Lung (tissue), 12 donors: ENCODE measurements around the gene CALD1. TPM values are rescaled to one million over a fixed set of nuclear protein-coding genes. Genes with fewer than 3 reads are reported as not detected.
"Not testable (repeated sequence)": the region's sequence is repeated elsewhere in the genome, so short reads cannot be mapped to it uniquely, and the experiment has no call there.

Source experiments
- ATAC-seq: fragments of 200-7000 bp; cut with Tn5 transposase; one replicate; pipeline ENCODE4 v1.9.1; 2020; ENCODE audit warnings: moderate number of reproducible peaks; ENCODE audit not compliant: insufficient read depth, low FRiP score
- DNase-seq, 3 donors: peaks; one replicate each; pipeline ENCODE4 v3.0.0-alpha.2; 2013 to 2017
- H3K27ac ChIP-seq, 2 donors: one replicate each; pipeline ENCODE4 v1.5.1; 2013; ENCODE audit warnings: mild to moderate bottlenecking in 2 of 2, moderate library complexity in 2 of 2, control low read depth in 1 of 2, inconsistent platforms in 1 of 2, low read depth in 1 of 2, low read length in 1 of 2
- H3K27me3 ChIP-seq, 3 donors: one replicate each; pipeline ENCODE4 v1.5.1; 2013; ENCODE audit warnings: low read length in 2 of 3; ENCODE audit not compliant: control insufficient read depth in 3 of 3, insufficient read depth in 3 of 3
- H3K36me3 ChIP-seq, 4 donors: one replicate each; pipeline ENCODE4 v1.5.1; 2013; ENCODE audit warnings: low read length in 4 of 4, mild to moderate bottlenecking in 1 of 4, moderate library complexity in 1 of 4; ENCODE audit not compliant: control insufficient read depth in 4 of 4, insufficient read depth in 4 of 4
- H3K4me1 ChIP-seq, 5 donors: one replicate each; pipeline ENCODE4 v1.5.1; 2013; ENCODE audit warnings: low read length in 5 of 5, mild to moderate bottlenecking in 2 of 5, moderate library complexity in 1 of 5; ENCODE audit not compliant: control insufficient read depth in 5 of 5, insufficient read depth in 5 of 5
- H3K4me3 ChIP-seq: one replicate; pipeline ENCODE4 v1.5.1; 2013; ENCODE audit warnings: mild to moderate bottlenecking, control low read depth, moderate library complexity
- H3K9ac ChIP-seq, 2 donors: one replicate each; pipeline ENCODE4 v1.5.1; 2013; ENCODE audit warnings: low read length in 2 of 2, control low read depth in 1 of 2; ENCODE audit not compliant: insufficient read depth in 1 of 2
- H3K9me3 ChIP-seq, 4 donors: one replicate each; pipeline ENCODE4 v1.5.1; 2013; ENCODE audit warnings: low read length in 3 of 4, mild to moderate bottlenecking in 1 of 4, moderate library complexity in 1 of 4; ENCODE audit not compliant: control insufficient read depth in 4 of 4, insufficient read depth in 3 of 4
- CTCF ChIP-seq: IDR thresholded peaks from 2 replicates; pipeline ENCODE4 v1.5.1; 2012; ENCODE audit warnings: mild to moderate bottlenecking; ENCODE audit errors: control extremely low read depth, extremely low read depth
- WGBS, 2 donors: extraction: QIAGEN DNeasy Blood & Tissue Kit; methylation state at CpG; one replicate each; pipeline ENCODE4 v1.1.7; 2013; 5-methylcytosine and 5-hydroxymethylcytosine counted together
- polyA plus RNA-seq, 2 donors: library from polyadenylated mRNA; stranded (reverse); fragments of 200-250 nt; gene quantifications; one replicate each; pipeline ENCODE4 v1.2.1, GENCODE V29; 2013
- total RNA-seq, 2 donors: library from RNA; depleted of rRNA in 1 of 2; stranded (reverse); fragments of >200 nt in 1 of 2; gene quantifications; one replicate each; pipeline ENCODE4 v1.2.1, GENCODE V29; 2014 to 2021
- donor health status: control.
- donor health status: control.
- donor health status: Bipolar disorder and iron deficiency.
- donor health status: healthy.
- donor health status: DM: yes; HTN: yes; CAD: no.

CALD1 gene
- total and polyA plus RNA-seq, 4 donors, result 56.4 to 173 (median 92.0) TPM

GRCh38 chr7:134968110-134968509, 188.7 kb downstream of the CALD1 start:
- 92 to 94% methylated on average over 4 of the region's 4 CpGs for WGBS, 2 donors
- H3K27ac ChIP-seq, result no peak overlapping the region
- H3K4me1 ChIP-seq, result no peaks in the 10 kb centered on the region
- H3K27me3 ChIP-seq, result no peaks in the 10 kb centered on the region
- peaks cover 6 to 50% (median 14%) of the 10 kb centered on the region in 4 donors for H3K36me3 ChIP-seq
- no peak for DNase-seq
- no peaks in the 10 kb centered on the region for H3K9me3 ChIP-seq
- no peak overlapping the region for H3K4me3 ChIP-seq
- no peak for ATAC-seq
- H3K9ac ChIP-seq, result no peak overlapping the region
- no peak for TF ChIP-seq CTCF

GRCh38 chr7:134981645-134982044, 202.2 kb downstream of the CALD1 start:
- not testable (repeated sequence) for H3K9me3 ChIP-seq, DNase-seq, H3K27me3 ChIP-seq, H3K9ac ChIP-seq, ATAC-seq, H3K27ac ChIP-seq, H3K4me1 ChIP-seq, H3K4me3 ChIP-seq, H3K36me3 ChIP-seq
- WGBS, 2 donors, result 96 to 98% methylated on average over 3 of the region's 3 CpGs

- no peaks in the 10 kb centered on the region for H3K9me3 ChIP-seq
- TF ChIP-seq CTCF, result no peak
- peak overlapping the region; percentile 44 to 93 for H3K9ac ChIP-seq
- H3K4me3 ChIP-seq, result peak overlapping the region; percentile 89
- H3K27me3 ChIP-seq, result no peaks in the 10 kb centered on the region
- ATAC-seq, result no peak
- H3K27ac ChIP-seq, result peak overlapping the region; percentile 88 to 95
- peaks cover 0 to 2% (median 0%) of the 10 kb centered on the region in 4 donors for H3K36me3 ChIP-seq
- no peak for DNase-seq
- H3K4me1 ChIP-seq, result peaks cover 0 to 11% (median 0%) of the 10 kb centered on the region in 5 donors
- WGBS, 2 donors, result 43 to 52% methylated on average over 8 of the region's 8 CpGs
Observed at GRCh38 chr7:134985894-134986362, 206.5 kb downstream of the CALD1 start.

- 0 to 1% methylated on average over 68 to 70 of the region's 70 CpGs for WGBS, 2 donors
- peak; percentile 54 for TF ChIP-seq CTCF
- Histone ChIP-seq H3K9me3 (no peaks in the 10 kb centered on the region), H3K36me3 (peaks cover 0 to 2% (median 0%) of the 10 kb centered on the region in 4 donors), H3K4me1 (peaks cover 0 to 11% (median 0%) of the 10 kb centered on the region in 5 donors), H3K4me3 (peak within 1 kb of the TSS; percentile 89), H3K27ac (peak within 1 kb of the TSS; percentile 88 to 95), H3K9ac (peak within 1 kb of the TSS; percentile 63 to 93), H3K27me3 (no peaks in the 10 kb centered on the region)
- ATAC-seq (peak; percentile 97), DNase-seq (peak; percentile 97 to 98 (median 98))
Observed at GRCh38 chr7:134986363-134987251, 207.2 kb downstream of the CALD1 start, which contains the start of gene AGBL3. TSS of gene AGBL3 (plus strand) at chr7:134986508. CDS start at chr7:134987934, 1,426 bp downstream.
